Uterine smooth muscle cell (primary cell): ENCODE data around the gene ACKR1. TPM values are rescaled to one million over a fixed set of nuclear protein-coding genes. Genes with fewer than 3 reads are reported as not detected.

Source experiments
- total RNA-seq: library from RNA; depleted of rRNA; stranded (reverse); fragments of >200 nt; gene quantifications from 2 replicates; pipeline ENCODE4 v1.2.3, GENCODE V29; 2014

ACKR1 gene
- total RNA-seq, result not detected in 2 replicates

GRCh38 chr1:159204161-159205141, at the start of gene ACKR1:
TSS of gene ACKR1 (plus strand) at chr1:159204875. CDS start at chr1:159204960, 85 bp downstream.

GRCh38 chr1:159171254-159171687, 33.4 kb upstream of the ACKR1 start, which contains the start of gene CADM3:
TSS of gene CADM3 (plus strand) at chr1:159171615. CDS start at chr1:159171766, 151 bp downstream.

Other genes with a start within 250 kb of the ACKR1 start
- 93.3 and 117 TPM in 2 replicates for gene IFI16, start 195.0 kb upstream of the ACKR1 start, total RNA-seq
- gene AIM2, start 128.1 kb upstream of the ACKR1 start, total RNA-seq, result 0.11 TPM in 1 of 2 replicates, not detected in the other
- 0.12 and 0.22 TPM in 2 replicates for gene CADM3, start 33.3 kb upstream of the ACKR1 start, total RNA-seq
- gene FCER1A, start 97.5 kb downstream of the ACKR1 start, total RNA-seq, result not detected in 2 replicates
- not detected in 2 replicates for gene OR10J4, start 227.3 kb downstream of the ACKR1 start, total RNA-seq
- gene OR10J1, start 234.8 kb downstream of the ACKR1 start, total RNA-seq, result 0.25 TPM in 1 of 2 replicates, not detected in the other